Trophoblast cell (in vitro differentiated cells and primary cell): Measurements from ENCODE around the gene FXN.
"Not testable (repeated sequence)": the region's sequence is repeated elsewhere in the genome, so short reads cannot be mapped to it uniquely, and the experiment has no call there.

ENCODE experiments used
- DNase-seq, 2 donors: peaks; one replicate each; pipeline ENCODE4 v3.0.0-alpha.2; 2016
- H2AFZ ChIP-seq: 2 replicates; pipeline ENCODE4 v1.6.1; 2013; ENCODE audit warnings: low read length, moderate library complexity, mild to moderate bottlenecking; ENCODE audit not compliant: insufficient read depth, poor library complexity
- H2AK5ac ChIP-seq: 2 replicates; pipeline ENCODE4 v1.6.1; 2013; ENCODE audit warnings: mild to moderate bottlenecking, low read length
- H2BK120ac ChIP-seq: 2 replicates; pipeline ENCODE4 v1.6.1; 2013; ENCODE audit warnings: low read length, mild to moderate bottlenecking, moderate library complexity; ENCODE audit not compliant: insufficient read depth, poor library complexity
- H2BK12ac ChIP-seq: 2 replicates; pipeline ENCODE4 v1.6.1; 2013; ENCODE audit warnings: mild to moderate bottlenecking, low read length, moderate library complexity
- H2BK5ac ChIP-seq: 2 replicates; pipeline ENCODE4 v1.6.1; 2013; ENCODE audit warnings: low read length, low read depth, moderate library complexity, mild to moderate bottlenecking; ENCODE audit not compliant: poor library complexity
- H3K14ac ChIP-seq: 2 replicates; pipeline ENCODE4 v1.6.1; 2013; ENCODE audit warnings: mild to moderate bottlenecking, low read length
- H3K18ac ChIP-seq: 2 replicates; pipeline ENCODE4 v1.6.1; 2013; ENCODE audit warnings: mild to moderate bottlenecking, low read length
- H3K23ac ChIP-seq: 2 replicates; pipeline ENCODE4 v1.6.1; 2013; ENCODE audit warnings: low read length
- H3K27ac ChIP-seq: 2 replicates; pipeline ENCODE4 v1.5.1; 2013; ENCODE audit warnings: low read depth, mild to moderate bottlenecking, inconsistent platforms, low read length, moderate library complexity
- H3K27me3 ChIP-seq: 2 replicates; pipeline ENCODE4 v1.6.1; 2013; ENCODE audit warnings: inconsistent platforms, mild to moderate bottlenecking, low read length, moderate library complexity; ENCODE audit not compliant: insufficient read depth
- H3K36me3 ChIP-seq, 2 experiments: 1 replicate in 1 of 2; 2 replicates in 1 of 2; pipeline ENCODE4 v1.6.1; 2013; ENCODE audit warnings: low read length in 2 of 2, mild to moderate bottlenecking in 2 of 2, moderate library complexity in 1 of 2; ENCODE audit not compliant: insufficient read depth in 2 of 2, control insufficient read depth in 1 of 2
- H3K4ac ChIP-seq: 2 replicates; pipeline ENCODE4 v1.6.1; 2013; ENCODE audit warnings: low read depth, mild to moderate bottlenecking, low read length, moderate library complexity
- H3K4me1 ChIP-seq, 2 experiments: 1 replicate in 1 of 2; 2 replicates in 1 of 2; pipeline ENCODE4 v1.6.1; 2013; ENCODE audit warnings: low read length in 2 of 2, mild to moderate bottlenecking in 2 of 2, moderate library complexity in 1 of 2; ENCODE audit not compliant: insufficient read depth in 2 of 2, control insufficient read depth in 1 of 2
- H3K4me2 ChIP-seq: 2 replicates; pipeline ENCODE4 v1.6.1; 2013; ENCODE audit warnings: inconsistent platforms, mild to moderate bottlenecking, low read length, moderate library complexity
- H3K4me3 ChIP-seq: 2 replicates; pipeline ENCODE4 v1.5.1; 2013; ENCODE audit warnings: mild to moderate bottlenecking, low read depth, low read length, inconsistent platforms
- H3K79me1 ChIP-seq: one replicate; pipeline ENCODE4 v1.6.1; 2013; ENCODE audit warnings: low read length
- H3K79me2 ChIP-seq: 2 replicates; pipeline ENCODE4 v1.6.1; 2013; ENCODE audit warnings: low read length, mild to moderate bottlenecking; ENCODE audit not compliant: control insufficient read depth, insufficient read depth, poor library complexity
- H3K9ac ChIP-seq: 2 replicates; pipeline ENCODE4 v1.6.1; 2013; ENCODE audit warnings: mild to moderate bottlenecking, low read length
- H3K9me3 ChIP-seq: 2 replicates; pipeline ENCODE4 v1.6.1; 2013; ENCODE audit warnings: low read depth, mild to moderate bottlenecking, control low read depth, inconsistent platforms, low read length; ENCODE audit not compliant: insufficient read depth
- H4K12ac ChIP-seq: 2 replicates; pipeline ENCODE4 v1.6.1; 2013; ENCODE audit warnings: low read depth, mild to moderate bottlenecking, low read length, moderate library complexity
- H4K8ac ChIP-seq: 2 replicates; pipeline ENCODE4 v1.6.1; 2013; ENCODE audit warnings: low read depth, mild to moderate bottlenecking, low read length, moderate library complexity
- H4K91ac ChIP-seq: one replicate; pipeline ENCODE4 v1.6.1; 2013; ENCODE audit warnings: low read depth, mild to moderate bottlenecking, low read length, moderate library complexity
- WGBS: extraction: QIAGEN DNeasy Blood & Tissue Kit; methylation state at CpG from one replicate; pipeline ENCODE4 v1.1.7; 2013; ENCODE audit warnings: missing lambda C conversion rate; ENCODE audit not compliant: insufficient read length, insufficient coverage; ENCODE audit errors: extremely low coverage; 5-methylcytosine and 5-hydroxymethylcytosine counted together

The FXN gene

GRCh38 chr9:69093471-69094103 lies 58.0 kb downstream of the FXN start:
- no peaks in the 10 kb centered on the region for H3K27me3 ChIP-seq
- no peaks in the 10 kb centered on the region for H3K79me1 ChIP-seq
- no peak overlapping the region for H3K18ac ChIP-seq
- H3K36me3 ChIP-seq, result no peaks in the 10 kb centered on the region
- H3K14ac ChIP-seq, result no peak overlapping the region
- no peak overlapping the region for H4K91ac ChIP-seq
- no peaks in the 10 kb centered on the region for H3K79me2 ChIP-seq
- no peak overlapping the region for H3K4me2 ChIP-seq
- H4K8ac ChIP-seq, result no peak overlapping the region
- H3K4me1 ChIP-seq, result peaks cover 2 to 7% of the 10 kb centered on the region in 2 experiments
- no CpG with 5 or more reads among the region's 7 CpGs for WGBS
- peak overlapping the region; percentile 84 for H2BK12ac ChIP-seq
- no peak for DNase-seq
- peak overlapping the region; percentile 74 for H2AK5ac ChIP-seq
- H3K9me3 ChIP-seq, result no peaks in the 10 kb centered on the region
- H3K4ac ChIP-seq, result no peak overlapping the region
- no peak overlapping the region for H2AFZ ChIP-seq
- no peak overlapping the region for H3K9ac ChIP-seq
- H2BK120ac ChIP-seq, result no peak overlapping the region
- no peak overlapping the region for H3K23ac ChIP-seq
- no peak overlapping the region for H3K27ac ChIP-seq
- H4K12ac ChIP-seq, result no peak overlapping the region
- H3K4me3 ChIP-seq, result no peak overlapping the region
- H2BK5ac ChIP-seq, result no peak overlapping the region

DNA sequence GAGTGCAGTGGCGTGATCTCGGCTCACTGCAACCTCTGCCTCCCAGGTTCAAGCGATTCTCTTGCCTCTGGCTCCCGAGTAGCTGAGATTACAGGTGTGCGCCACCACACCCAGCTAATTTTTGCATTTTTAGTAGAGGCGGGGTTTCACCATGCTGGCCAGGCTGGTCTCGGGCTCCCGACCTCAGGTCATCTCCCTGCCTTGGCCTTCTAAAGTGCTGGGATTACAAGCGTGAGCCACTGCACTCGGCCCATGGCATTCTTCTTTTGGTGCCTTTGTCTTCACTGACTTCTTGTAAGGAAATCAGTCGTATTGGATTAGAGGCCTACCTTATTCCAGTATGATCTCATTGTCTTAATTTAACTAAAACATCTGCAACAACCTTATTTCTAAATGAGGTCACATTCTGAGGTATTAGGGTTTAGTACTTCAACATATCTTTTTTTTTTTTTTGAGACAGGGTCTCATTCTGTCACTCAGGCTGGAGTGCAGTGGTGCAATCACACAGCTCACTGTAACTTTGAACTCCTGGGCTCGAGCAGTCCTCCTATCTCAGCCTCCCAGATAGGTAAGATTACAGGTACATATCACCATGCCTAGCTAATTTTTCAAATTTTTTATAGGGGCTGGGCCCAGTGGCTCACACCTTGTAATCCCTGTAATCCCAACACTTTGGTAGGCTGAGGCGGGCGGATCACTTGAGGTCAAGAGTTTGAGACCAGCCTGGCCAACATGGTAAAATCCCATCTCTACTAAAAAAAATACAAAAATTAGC lies 59.0 kb downstream of the FXN start:
- not testable (repeated sequence) for H3K36me3 ChIP-seq, H3K27me3 ChIP-seq, H2BK12ac ChIP-seq, H3K14ac ChIP-seq, H3K79me2 ChIP-seq, H4K12ac ChIP-seq, H2BK5ac ChIP-seq, H3K23ac ChIP-seq, H3K4me3 ChIP-seq, H3K9me3 ChIP-seq, H2BK120ac ChIP-seq, H3K27ac ChIP-seq, H4K91ac ChIP-seq, H3K18ac ChIP-seq, H3K4ac ChIP-seq, H2AFZ ChIP-seq, H3K4me2 ChIP-seq, H3K9ac ChIP-seq, H2AK5ac ChIP-seq, H4K8ac ChIP-seq, H3K79me1 ChIP-seq, H3K4me1 ChIP-seq
- WGBS, result no CpG with 5 or more reads among the region's 14 CpGs
- DNase-seq, result peak; percentile 61 to 74

DNA sequence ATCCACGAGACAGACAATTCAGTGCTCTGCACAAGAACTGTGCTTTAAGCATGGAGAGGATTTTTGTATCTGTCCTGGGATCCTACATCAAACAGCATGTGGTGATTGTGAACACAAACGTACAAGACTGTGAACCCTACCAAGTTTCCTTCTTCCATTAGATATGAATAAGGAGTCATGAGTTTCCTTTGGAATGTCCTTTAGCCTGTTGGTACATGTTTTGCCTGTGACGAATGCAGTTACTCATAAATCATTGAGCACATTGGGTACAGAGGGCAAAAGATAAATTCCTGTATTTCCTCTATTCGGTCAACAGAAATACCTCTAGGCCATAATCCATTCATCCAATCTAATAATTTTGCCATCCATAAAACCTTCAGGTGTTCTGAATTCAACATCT lies 61.5 kb downstream of the FXN start:
- no peak overlapping the region for H3K18ac ChIP-seq
- H3K36me3 ChIP-seq, result no peaks in the 10 kb centered on the region

DNA sequence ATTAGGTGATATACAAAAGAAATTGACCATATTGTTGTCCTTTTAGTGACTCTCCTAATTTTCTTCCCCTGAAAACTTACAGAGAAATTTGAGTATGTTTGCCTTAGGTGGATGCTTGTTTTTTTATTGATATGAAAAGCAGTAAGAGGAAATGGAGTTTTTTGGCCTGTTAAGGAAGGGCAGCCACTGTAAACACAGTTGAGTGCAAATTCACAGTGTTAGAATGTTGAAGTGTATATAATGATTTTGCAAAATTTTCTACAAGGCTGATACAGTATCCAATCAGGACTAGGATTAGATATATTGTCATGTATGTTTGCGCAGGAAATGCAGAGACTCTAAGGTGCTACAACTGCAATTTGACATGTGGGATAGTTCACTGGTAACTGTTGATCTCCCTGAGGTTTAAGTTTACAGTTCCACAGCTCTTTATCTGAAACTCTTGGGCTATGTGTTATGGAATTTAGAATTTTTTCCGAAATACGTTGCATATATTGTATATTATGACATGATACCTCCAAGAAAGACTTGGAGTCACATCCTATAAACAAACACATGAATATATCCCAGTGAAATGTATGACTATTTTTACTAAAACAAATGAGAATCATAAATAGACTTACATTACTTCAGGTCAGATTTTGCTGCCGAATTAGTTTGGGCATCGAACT lies 62.5 kb downstream of the FXN start:
- no peaks in the 10 kb centered on the region for H3K79me1 ChIP-seq
- no peak overlapping the region for H3K4me3 ChIP-seq
- WGBS, result no CpG with 5 or more reads among the region's 5 CpGs
- no peak overlapping the region for H3K27ac ChIP-seq
- H3K9me3 ChIP-seq, result no peaks in the 10 kb centered on the region
- H4K8ac ChIP-seq, result no peak overlapping the region
- peak in 1 of 2 donors; percentile 39 for DNase-seq
- no peaks in the 10 kb centered on the region for H3K79me2 ChIP-seq
- no peaks in the 10 kb centered on the region for H3K27me3 ChIP-seq
- H4K12ac ChIP-seq, result no peak overlapping the region
- no peak overlapping the region for H4K91ac ChIP-seq
- no peak overlapping the region for H3K4ac ChIP-seq
- no peak overlapping the region for H3K4me2 ChIP-seq
- no peak overlapping the region for H3K23ac ChIP-seq
- no peak overlapping the region for H2BK12ac ChIP-seq
- H3K4me1 ChIP-seq, result no peaks in the 10 kb centered on the region
- no peak overlapping the region for H3K18ac ChIP-seq
- H2AFZ ChIP-seq, result no peak overlapping the region
- H3K14ac ChIP-seq, result no peak overlapping the region
- H2BK120ac ChIP-seq, result no peak overlapping the region
- H2BK5ac ChIP-seq, result no peak overlapping the region
- no peak overlapping the region for H2AK5ac ChIP-seq
- no peak overlapping the region for H3K9ac ChIP-seq
- no peaks in the 10 kb centered on the region for H3K36me3 ChIP-seq

More for the DNA sequence above, 61.5 kb downstream of the FXN start:
- Histone ChIP-seq H3K79me1 (no peaks in the 10 kb centered on the region), H3K79me2 (no peaks in the 10 kb centered on the region), H3K4me3 (no peak overlapping the region), H2BK12ac (no peak overlapping the region), H3K4ac (no peak overlapping the region), H3K27ac (no peak overlapping the region), H3K4me2 (no peak overlapping the region), H2AFZ (no peak overlapping the region), H3K9ac (no peak overlapping the region), H3K14ac (no peak overlapping the region), H4K8ac (no peak overlapping the region), H2BK120ac (no peak overlapping the region), H4K12ac (no peak overlapping the region), H2AK5ac (no peak overlapping the region), H3K27me3 (no peaks in the 10 kb centered on the region), H3K23ac (no peak overlapping the region), H3K4me1 (no peaks in the 10 kb centered on the region), H3K9me3 (no peaks in the 10 kb centered on the region), H2BK5ac (no peak overlapping the region), H4K91ac (no peak overlapping the region)
- DNase-seq, result peak; percentile 47 to 82
- no CpG with 5 or more reads among the region's 4 CpGs for WGBS
